ENCODE measurements around the gene ZNF609.

ZNF609 gene

GRCh38 chr15:64566102-64566501, 105.7 kb downstream of the ZNF609 start:
- WGBS, 2 experiments (ENCODE audit: insufficient coverage in 2 of 2): 93 to 94% methylated on average over 2 of the region's 2 CpGs
- no peak overlapping the region for H3K27ac ChIP-seq (ENCODE audit: low read depth, low read length, severe bottlenecking)
- H3K4me1 ChIP-seq (ENCODE audit: control insufficient read depth, insufficient read depth, low read length, poor library complexity, severe bottlenecking): peaks cover 4% of the 10 kb centered on the region
- no peaks in the 10 kb centered on the region for H3K9me3 ChIP-seq (ENCODE audit: control insufficient read depth, low read length)
- peaks cover 5% of the 10 kb centered on the region for H3K36me3 ChIP-seq (ENCODE audit: control insufficient read depth, insufficient read depth, low read length)
- H3K4me3 ChIP-seq (ENCODE audit: extremely low read depth, insufficient read depth, low read length, poor library complexity, severe bottlenecking): no peak overlapping the region

DNA sequence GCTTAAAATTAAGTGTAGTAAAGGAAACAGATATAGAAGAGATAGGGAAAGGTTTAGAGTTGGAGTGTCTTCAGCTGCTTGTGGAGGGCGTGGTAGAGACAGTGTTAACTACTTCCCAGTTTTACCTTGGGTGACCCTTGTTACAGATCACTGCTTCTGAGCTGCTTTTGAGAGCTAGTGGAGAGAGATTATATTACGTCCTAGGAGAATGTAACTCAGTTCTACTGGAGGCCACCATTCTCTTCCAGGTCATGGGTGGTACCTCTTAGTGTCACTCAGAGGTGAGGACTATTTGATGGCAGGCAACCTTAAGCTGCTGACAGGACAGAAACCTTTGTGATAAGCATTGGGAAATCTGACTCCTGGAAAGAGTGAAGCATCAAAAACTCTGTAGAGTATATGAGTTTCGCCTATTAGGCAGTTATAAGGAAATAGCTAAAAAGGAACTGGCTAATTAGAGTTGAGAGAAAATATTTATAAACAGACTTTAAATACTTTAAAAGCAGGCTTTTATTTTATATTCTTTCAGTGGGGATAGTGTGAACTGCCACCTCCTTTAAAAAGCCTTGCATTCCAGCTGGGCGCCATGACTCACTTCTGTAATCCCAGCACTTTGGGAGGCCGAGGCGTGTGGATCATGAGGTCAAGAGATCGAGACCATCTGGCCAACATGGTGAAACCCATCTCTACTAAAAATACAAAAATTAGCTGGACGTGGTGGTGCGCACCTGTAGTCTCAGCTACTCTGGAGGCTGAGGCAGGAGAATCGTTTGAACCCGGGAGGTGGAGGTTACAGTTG, 106.5 kb downstream of the ZNF609 start:
- peaks cover 5% of the 10 kb centered on the region for H3K36me3 ChIP-seq (ENCODE audit: control insufficient read depth, insufficient read depth, low read length)
- WGBS, 2 experiments (ENCODE audit: insufficient coverage in 2 of 2): 89 to 93% methylated on average over 7 to 9 of the region's 11 CpGs
- H3K9me3 ChIP-seq (ENCODE audit: control insufficient read depth, low read length): no peaks in the 10 kb centered on the region
- no peak overlapping the region for H3K4me3 ChIP-seq (ENCODE audit: extremely low read depth, insufficient read depth, low read length, poor library complexity, severe bottlenecking)
- H3K4me1 ChIP-seq (ENCODE audit: control insufficient read depth, insufficient read depth, low read length, poor library complexity, severe bottlenecking): peaks cover 4% of the 10 kb centered on the region
- no peak overlapping the region for H3K27ac ChIP-seq (ENCODE audit: low read depth, low read length, severe bottlenecking)

DNA sequence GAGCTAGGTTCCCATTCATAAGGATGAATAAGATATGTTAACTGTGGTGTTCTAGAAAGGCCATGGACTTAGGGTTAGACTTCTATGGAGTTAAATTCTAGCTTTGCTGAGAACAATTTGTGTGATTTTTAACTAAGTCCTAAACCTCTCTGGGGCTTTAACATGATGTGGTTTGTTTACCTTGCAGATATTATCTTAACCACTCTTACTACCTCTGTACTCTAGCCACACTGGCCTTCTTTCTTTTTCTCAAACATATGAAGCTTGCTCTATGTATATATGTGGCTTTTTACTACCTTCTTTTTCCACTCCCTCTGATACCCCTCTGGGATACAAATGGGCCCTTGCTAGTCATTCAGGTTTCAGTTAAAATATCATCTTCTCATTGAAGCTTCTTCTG, 108.4 kb downstream of the ZNF609 start:
- H3K4me1 ChIP-seq (ENCODE audit: control insufficient read depth, insufficient read depth, low read length, poor library complexity, severe bottlenecking): peaks cover 4% of the 10 kb centered on the region
- no peaks in the 10 kb centered on the region for H3K9me3 ChIP-seq (ENCODE audit: control insufficient read depth, low read length)
- H3K27ac ChIP-seq (ENCODE audit: low read depth, low read length, severe bottlenecking): no peak overlapping the region
- no peaks in the 10 kb centered on the region for H3K36me3 ChIP-seq (ENCODE audit: control insufficient read depth, insufficient read depth, low read length)
- no peak overlapping the region for H3K4me3 ChIP-seq (ENCODE audit: extremely low read depth, insufficient read depth, low read length, poor library complexity, severe bottlenecking)

GRCh38 chr15:64571857-64572291, 111.5 kb downstream of the ZNF609 start:
- Histone ChIP-seq H3K4me1 (ENCODE audit: control insufficient read depth, insufficient read depth, low read length, poor library complexity, severe bottlenecking) (peaks cover under 1% of the 10 kb centered on the region), H3K9me3 (ENCODE audit: control insufficient read depth, low read length) (no peaks in the 10 kb centered on the region), H3K27ac (ENCODE audit: low read depth, low read length, severe bottlenecking) (no peak overlapping the region), H3K36me3 (ENCODE audit: control insufficient read depth, insufficient read depth, low read length) (peaks cover 3% of the 10 kb centered on the region), H3K4me3 (ENCODE audit: extremely low read depth, insufficient read depth, low read length, poor library complexity, severe bottlenecking) (no peak overlapping the region)
- 91 to 93% methylated on average over 4 of the region's 4 CpGs for WGBS, 2 experiments (ENCODE audit: insufficient coverage in 2 of 2)

- H3K36me3 ChIP-seq (ENCODE audit: control insufficient read depth, insufficient read depth, low read length): peaks cover 3% of the 10 kb centered on the region
- no peak overlapping the region for H3K27ac ChIP-seq (ENCODE audit: low read depth, low read length, severe bottlenecking)
- WGBS, 2 experiments (ENCODE audit: insufficient coverage in 2 of 2): 89 to 100% methylated on average over 1 to 6 of the region's 6 CpGs
- no peak overlapping the region for H3K4me3 ChIP-seq (ENCODE audit: extremely low read depth, insufficient read depth, low read length, poor library complexity, severe bottlenecking)
- H3K4me1 ChIP-seq (ENCODE audit: control insufficient read depth, insufficient read depth, low read length, poor library complexity, severe bottlenecking): no peaks in the 10 kb centered on the region
- H3K9me3 ChIP-seq (ENCODE audit: control insufficient read depth, low read length): no peaks in the 10 kb centered on the region
Measured at GRCh38 chr15:64572856-64573255, 112.5 kb downstream of the ZNF609 start.

- H3K36me3 ChIP-seq (ENCODE audit: control insufficient read depth, insufficient read depth, low read length): peaks cover 3% of the 10 kb centered on the region
- WGBS, 2 experiments (ENCODE audit: insufficient coverage in 2 of 2): no CpG with 5 or more reads among the region's 1 CpG
- H3K4me3 ChIP-seq (ENCODE audit: extremely low read depth, insufficient read depth, low read length, poor library complexity, severe bottlenecking): no peak overlapping the region
- peaks cover 2% of the 10 kb centered on the region for H3K9me3 ChIP-seq (ENCODE audit: control insufficient read depth, low read length)
- H3K4me1 ChIP-seq (ENCODE audit: control insufficient read depth, insufficient read depth, low read length, poor library complexity, severe bottlenecking): no peaks in the 10 kb centered on the region
- H3K27ac ChIP-seq (ENCODE audit: low read depth, low read length, severe bottlenecking): peak overlapping the region; percentile 32
Measured at GRCh38 chr15:64574301-64575017, 114.1 kb downstream of the ZNF609 start.

GRCh38 chr15:64580696-64581407, 120.5 kb downstream of the ZNF609 start:
- WGBS, 2 experiments (ENCODE audit: insufficient coverage in 2 of 2): 93 to 100% methylated on average over 4 to 7 of the region's 9 CpGs
- peak overlapping the region; percentile 66 for H3K27ac ChIP-seq (ENCODE audit: low read depth, low read length, severe bottlenecking)

DNA sequence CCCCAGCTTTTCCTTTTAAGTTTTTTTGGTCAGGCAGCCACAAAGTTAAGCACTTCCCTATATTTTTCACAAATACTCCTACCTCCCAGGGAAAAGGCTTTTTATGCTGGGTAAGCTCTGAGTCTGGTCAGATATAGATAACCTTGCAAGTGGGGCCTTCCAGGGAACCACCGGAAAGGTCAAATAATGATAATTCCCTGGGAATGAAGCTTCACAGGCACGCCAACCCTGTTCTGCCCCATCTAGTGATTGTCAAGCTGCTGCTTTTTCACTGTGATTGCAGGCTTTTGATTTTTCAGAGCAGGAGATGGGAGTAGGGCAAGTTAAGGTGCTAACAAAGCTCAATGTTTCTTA, 121.0 kb downstream of the ZNF609 start:
- H3K9me3 ChIP-seq (ENCODE audit: control insufficient read depth, low read length): peaks cover 20% of the 10 kb centered on the region
- H3K4me1 ChIP-seq (ENCODE audit: control insufficient read depth, insufficient read depth, low read length, poor library complexity, severe bottlenecking): peaks cover 10% of the 10 kb centered on the region
- WGBS, 2 experiments (ENCODE audit: insufficient coverage in 2 of 2): 96% methylated on average over 2 of the region's 2 CpGs
- peaks cover 3% of the 10 kb centered on the region for H3K36me3 ChIP-seq (ENCODE audit: control insufficient read depth, insufficient read depth, low read length)
- H3K27ac ChIP-seq (ENCODE audit: low read depth, low read length, severe bottlenecking): peak overlapping the region; percentile 66
- H3K4me3 ChIP-seq (ENCODE audit: extremely low read depth, insufficient read depth, low read length, poor library complexity, severe bottlenecking): no peak overlapping the region

More at GRCh38 chr15:64580696-64581407, 120.5 kb downstream of the ZNF609 start:
- H3K36me3 ChIP-seq (ENCODE audit: control insufficient read depth, insufficient read depth, low read length): peaks cover 3% of the 10 kb centered on the region
- H3K4me1 ChIP-seq (ENCODE audit: control insufficient read depth, insufficient read depth, low read length, poor library complexity, severe bottlenecking): peaks cover 6% of the 10 kb centered on the region
- H3K4me3 ChIP-seq (ENCODE audit: extremely low read depth, insufficient read depth, low read length, poor library complexity, severe bottlenecking): no peak overlapping the region
- H3K9me3 ChIP-seq (ENCODE audit: control insufficient read depth, low read length): peaks cover 20% of the 10 kb centered on the region

GRCh38 chr15:64582202-64582601, 121.8 kb downstream of the ZNF609 start:
- no peak overlapping the region for H3K4me3 ChIP-seq (ENCODE audit: extremely low read depth, insufficient read depth, low read length, poor library complexity, severe bottlenecking)
- H3K4me1 ChIP-seq (ENCODE audit: control insufficient read depth, insufficient read depth, low read length, poor library complexity, severe bottlenecking): peaks cover 18% of the 10 kb centered on the region
- peaks cover 20% of the 10 kb centered on the region for H3K9me3 ChIP-seq (ENCODE audit: control insufficient read depth, low read length)
- no peaks in the 10 kb centered on the region for H3K36me3 ChIP-seq (ENCODE audit: control insufficient read depth, insufficient read depth, low read length)
- WGBS, 2 experiments (ENCODE audit: insufficient coverage in 2 of 2): 83 to 88% methylated on average over 2 to 3 of the region's 3 CpGs
- H3K27ac ChIP-seq (ENCODE audit: low read depth, low read length, severe bottlenecking): no peak overlapping the region

DNA sequence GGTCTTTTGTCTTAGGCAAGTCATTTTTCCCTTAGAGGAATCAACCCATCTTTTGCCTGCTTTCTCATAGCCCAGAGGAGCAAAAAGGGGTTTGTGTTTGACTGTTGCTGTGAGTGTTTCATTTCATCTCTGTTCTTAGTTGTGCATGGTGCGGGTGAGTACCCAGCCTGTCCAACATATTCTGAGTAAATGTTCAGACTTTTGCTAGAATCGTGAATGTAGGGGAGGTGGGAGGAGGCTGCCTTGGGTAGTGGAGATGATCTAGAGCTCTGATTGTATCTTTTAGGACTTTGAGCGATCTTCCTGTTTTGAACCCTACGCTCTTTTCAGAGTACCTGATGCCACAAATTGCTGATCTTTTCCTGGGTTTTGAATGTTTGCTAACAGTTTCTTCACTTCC, 123.1 kb downstream of the ZNF609 start:
- H3K27ac ChIP-seq (ENCODE audit: low read depth, low read length, severe bottlenecking): no peak overlapping the region
- no peaks in the 10 kb centered on the region for H3K36me3 ChIP-seq (ENCODE audit: control insufficient read depth, insufficient read depth, low read length)
- no peak overlapping the region for H3K4me3 ChIP-seq (ENCODE audit: extremely low read depth, insufficient read depth, low read length, poor library complexity, severe bottlenecking)
- H3K4me1 ChIP-seq (ENCODE audit: control insufficient read depth, insufficient read depth, low read length, poor library complexity, severe bottlenecking): peaks cover 20% of the 10 kb centered on the region
- 95 to 100% methylated on average over 2 to 4 of the region's 4 CpGs for WGBS, 2 experiments (ENCODE audit: insufficient coverage in 2 of 2)
- peaks cover 20% of the 10 kb centered on the region for H3K9me3 ChIP-seq (ENCODE audit: control insufficient read depth, low read length)
